Measurements from ENCODE around the gene TRAPPC13. TPM values are rescaled to one million over a fixed set of nuclear protein-coding genes. Genes with fewer than 3 reads are reported as not detected.

Gene TRAPPC13
- total and polyA plus RNA-seq, 2 of the 4 experiments (the other 2 are of a cell fraction): 10.1 to 17.2 TPM

DNA sequence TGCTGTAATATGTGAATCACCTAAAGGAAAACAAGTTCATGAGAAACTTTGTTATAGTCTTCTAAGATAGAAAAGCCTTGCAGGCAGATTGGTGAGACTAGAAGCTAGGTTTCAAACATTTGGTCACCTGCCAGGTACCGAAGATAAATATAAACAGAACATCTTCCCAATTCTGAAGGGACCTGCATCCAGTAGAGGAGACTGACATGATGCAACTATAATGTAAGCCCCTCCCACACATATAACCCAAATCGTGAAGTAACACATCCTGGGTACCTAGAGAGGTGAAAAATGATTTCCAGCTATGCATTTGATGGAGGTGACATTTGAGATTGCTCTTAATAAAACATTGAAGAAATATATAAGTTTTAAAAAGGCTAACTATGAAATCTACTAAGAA is 29.9 kb downstream of the TRAPPC13 start:
- Histone ChIP-seq H3K79me1 (ENCODE audit: low read depth in 1 of 2, low read length in 2 of 2) (peaks cover 0 to 4% of the 10 kb centered on the region in 2 experiments; a peak in 2 of 4 replicates), H3K4me2 (ENCODE audit: low read depth, low read length) (no peak overlapping the region), H3K23ac (ENCODE audit: low read depth, low read length) (no peak overlapping the region), H4K20me1 (ENCODE audit: insufficient read depth, low read length) (no peaks in the 10 kb centered on the region), H3K9me3 (ENCODE audit: control insufficient read depth, insufficient read depth, low read length) (no peaks in the 10 kb centered on the region), H3K36me3 (ENCODE audit: control insufficient read depth, insufficient read depth, low read length) (peaks cover 5% of the 10 kb centered on the region), H2BK20ac (ENCODE audit: low read depth, low read length) (no peak overlapping the region), H4K8ac (ENCODE audit: low read depth in 2 of 2, low read length in 2 of 2) (no peak overlapping the region), H3K14ac (replicated peaks; ENCODE audit: low read depth, low read length) (no peak overlapping the region), H2BK120ac (ENCODE audit: low read depth, low read length) (no peak overlapping the region), H2AK9ac (replicated peaks; ENCODE audit: low read depth, low read length, poor library complexity) (no peak overlapping the region), H2BK15ac (ENCODE audit: low read depth, low read length) (no peak overlapping the region), H3K4ac (ENCODE audit: low read depth, low read length) (no peak overlapping the region), H3K9ac (ENCODE audit: low read depth, low read length) (no peak overlapping the region), H2AK5ac (ENCODE audit: low read depth, low read length) (no peak overlapping the region), H3K4me3 (ENCODE audit: insufficient read depth, low read depth, low read length) (no peak overlapping the region), H4K91ac (ENCODE audit: insufficient read depth, low read depth, low read length) (no peak overlapping the region), H3K18ac (ENCODE audit: low read depth, low read length) (no peak overlapping the region), H2BK5ac (ENCODE audit: low read depth, low read length, poor library complexity, severe bottlenecking) (no peak overlapping the region), H3K27me3 (ENCODE audit: control insufficient read depth, insufficient read depth, low read length) (no peaks in the 10 kb centered on the region), H3K56ac (ENCODE audit: extremely low read depth, insufficient read depth, low read length) (no peak overlapping the region), H3K4me1 (ENCODE audit: control insufficient read depth, insufficient read depth, low read length) (no peaks in the 10 kb centered on the region), H4K5ac (ENCODE audit: low read depth, low read length) (no peak overlapping the region), H3K9me1 (ENCODE audit: insufficient read depth, low read length) (peaks cover 3% of the 10 kb centered on the region; the same call in 1 of the 2 replicates), H2AFZ (replicated peaks; ENCODE audit: low read length, poor library complexity) (no peak overlapping the region), H3K27ac (ENCODE audit: insufficient read depth, low read length) (no peak overlapping the region)
- intact Hi-C loops (cut with micrococcal nuclease): no loop called here
- CTCF ChIA-PET: no interaction called here
- no peak for DNase-seq
- WGBS, 2 experiments (ENCODE audit: extremely low coverage in 2 of 2, insufficient read length in 1 of 2): no CpG with 5 or more reads among the region's 2 CpGs
- in situ Hi-C loops (cut with MboI; ENCODE audit: low sequenced_read_pairs): no loop called here
- POLR2A ChIA-PET (ENCODE audit: unreplicated experiment): no interaction called here
- BruUV-seq (replicated peaks): no TSS peak
- ATAC-seq (ENCODE audit: low read depth): no peak
- dilution Hi-C loops (cut with HindIII; ENCODE audit: low sequenced_read_pairs, unreplicated experiment): no loop called here
- no peak for TF ChIP-seq RCOR1 (IDR thresholded peaks at IDR 0.05; ENCODE audit: insufficient replicate concordance, low read length)
- TF ChIP-seq RFX5 (IDR thresholded peaks at IDR 0.05; ENCODE audit: low read depth, low read length): no peak
- TF ChIP-seq ELK1 (IDR thresholded peaks at IDR 0.05; ENCODE audit: borderline replicate concordance, low read depth, low read length): no peak
- TF ChIP-seq POLR2A (IDR thresholded peaks at IDR 0.05; ENCODE audit: low read depth, low read length): no peak
- no peak for TF ChIP-seq SMC3 (IDR thresholded peaks at IDR 0.05; ENCODE audit: low read depth, low read length)
- TF ChIP-seq MAZ (IDR thresholded peaks at IDR 0.05; ENCODE audit: borderline replicate concordance, low read depth, low read length): no peak
- no peak for TF ChIP-seq CEBPB (IDR thresholded peaks at IDR 0.05; ENCODE audit: low read depth, low read length)
- TF ChIP-seq USF2 (IDR thresholded peaks at IDR 0.05; ENCODE audit: low read depth, low read length): no peak
- TF ChIP-seq NFE2L2 (IDR thresholded peaks at IDR 0.05; ENCODE audit: low read depth, low read length): no peak
- TF ChIP-seq BHLHE40 (IDR thresholded peaks at IDR 0.05; ENCODE audit: low read depth, low read length): no peak
